ENCODE measurements around the gene TUFT1.
"Not testable (repeated sequence)": the region's sequence is repeated elsewhere in the genome, so short reads cannot be mapped to it uniquely, and the experiment has no call there.

The TUFT1 gene

GRCh38 chr1:151512801-151513625, 27.1 kb upstream of the TUFT1 start:
- DNase-seq: no peak

- peak; percentile 26 to 38 for DNase-seq
Observed at GRCh38 chr1:151513626-151514121, 26.4 kb upstream of the TUFT1 start.

- no peak for DNase-seq
Observed at GRCh38 chr1:151514366-151514765, 25.7 kb upstream of the TUFT1 start.

- DNase-seq: no peak
Observed at GRCh38 chr1:151515265-151515664, 24.8 kb upstream of the TUFT1 start.

- DNase-seq: no peak
Observed at GRCh38 chr1:151516031-151516511, 24.0 kb upstream of the TUFT1 start.

- DNase-seq: no peak
Observed at GRCh38 chr1:151518431-151518830, 21.7 kb upstream of the TUFT1 start.

GRCh38 chr1:151518936-151519335, 21.2 kb upstream of the TUFT1 start:
- no peak for DNase-seq

GRCh38 chr1:151519667-151520066, 20.4 kb upstream of the TUFT1 start:
- DNase-seq: no peak

- DNase-seq: no peak
Observed at GRCh38 chr1:151520359-151520758, 19.8 kb upstream of the TUFT1 start.

GRCh38 chr1:151522427-151522826, 17.7 kb upstream of the TUFT1 start:
- not testable (repeated sequence) for DNase-seq

- DNase-seq: no peak
Observed at GRCh38 chr1:151523326-151523725, 16.8 kb upstream of the TUFT1 start.

GRCh38 chr1:151524736-151525135, 15.4 kb upstream of the TUFT1 start:
- no peak for DNase-seq

- DNase-seq: no peak
Observed at GRCh38 chr1:151526735-151527525, 13.2 kb upstream of the TUFT1 start.

GRCh38 chr1:151529211-151529702, 10.9 kb upstream of the TUFT1 start:
- no peak for DNase-seq

GRCh38 chr1:151529781-151530180, 10.3 kb upstream of the TUFT1 start:
- DNase-seq: no peak

GRCh38 chr1:151530461-151530860, 9.6 kb upstream of the TUFT1 start:
- DNase-seq: no peak

GRCh38 chr1:151533870-151534269, 6.2 kb upstream of the TUFT1 start:
- DNase-seq: no peak

- DNase-seq: peak; percentile 87 to 88
Observed at GRCh38 chr1:151534662-151535278, 5.3 kb upstream of the TUFT1 start.

GRCh38 chr1:151535326-151536271, 4.5 kb upstream of the TUFT1 start:
- DNase-seq: no peak

GRCh38 chr1:151536499-151536898, 3.6 kb upstream of the TUFT1 start:
- no peak for DNase-seq

GRCh38 chr1:151537112-151537511, 3.0 kb upstream of the TUFT1 start:
- DNase-seq: no peak
